ENCODE data around the gene PODXL2.
"Not testable (repeated sequence)": the region's sequence is repeated elsewhere in the genome, so short reads cannot be mapped to it uniquely, and the experiment has no call there.

DNA sequence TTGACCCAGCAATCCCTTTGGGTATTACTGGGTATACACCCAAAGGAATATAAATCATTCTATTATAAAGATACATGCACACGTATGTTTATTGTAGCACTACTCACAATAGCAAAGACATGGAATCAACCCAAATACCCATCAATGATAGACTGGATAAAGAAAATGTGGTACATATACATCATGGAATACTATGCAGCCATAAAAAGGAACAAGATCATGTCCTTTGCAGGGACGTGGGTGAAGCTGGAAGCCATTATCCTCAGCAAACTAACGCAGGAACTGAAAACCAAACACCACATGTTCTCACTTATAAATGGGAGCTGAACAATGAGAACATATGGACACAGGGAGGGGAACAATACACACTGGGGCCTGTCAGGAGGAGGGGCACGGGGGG is 75.9 kb downstream of the PODXL2 start:
- not testable (repeated sequence) for TF ChIP-seq POLR2A (IDR thresholded peaks at IDR 0.05; ENCODE audit: extremely low read depth, insufficient read length)
- TF ChIP-seq, protein P1, sequence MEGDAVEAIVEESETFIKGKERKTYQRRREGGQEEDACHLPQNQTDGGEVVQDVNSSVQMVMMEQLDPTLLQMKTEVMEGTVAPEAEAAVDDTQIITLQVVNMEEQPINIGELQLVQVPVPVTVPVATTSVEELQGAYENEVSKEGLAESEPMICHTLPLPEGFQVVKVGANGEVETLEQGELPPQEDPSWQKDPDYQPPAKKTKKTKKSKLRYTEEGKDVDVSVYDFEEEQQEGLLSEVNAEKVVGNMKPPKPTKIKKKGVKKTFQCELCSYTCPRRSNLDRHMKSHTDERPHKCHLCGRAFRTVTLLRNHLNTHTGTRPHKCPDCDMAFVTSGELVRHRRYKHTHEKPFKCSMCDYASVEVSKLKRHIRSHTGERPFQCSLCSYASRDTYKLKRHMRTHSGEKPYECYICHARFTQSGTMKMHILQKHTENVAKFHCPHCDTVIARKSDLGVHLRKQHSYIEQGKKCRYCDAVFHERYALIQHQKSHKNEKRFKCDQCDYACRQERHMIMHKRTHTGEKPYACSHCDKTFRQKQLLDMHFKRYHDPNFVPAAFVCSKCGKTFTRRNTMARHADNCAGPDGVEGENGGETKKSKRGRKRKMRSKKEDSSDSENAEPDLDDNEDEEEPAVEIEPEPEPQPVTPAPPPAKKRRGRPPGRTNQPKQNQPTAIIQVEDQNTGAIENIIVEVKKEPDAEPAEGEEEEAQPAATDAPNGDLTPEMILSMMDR (IDR thresholded peaks at IDR 0.05; ENCODE audit: low read depth, low read length): not testable (repeated sequence)
